A204.1 (cell line): Measurements from ENCODE around the gene VPS50.
A peak's percentile ranks its signal among the peaks of the same experiment; 100 is the strongest.

ENCODE experiments used
- FAIRE-seq: peaks from 2 replicates; lab custom pipeline; 2012; peaks lifted over from hg19 to GRCh38; lab: Jason Lieb, UNC

Gene VPS50, protein sequence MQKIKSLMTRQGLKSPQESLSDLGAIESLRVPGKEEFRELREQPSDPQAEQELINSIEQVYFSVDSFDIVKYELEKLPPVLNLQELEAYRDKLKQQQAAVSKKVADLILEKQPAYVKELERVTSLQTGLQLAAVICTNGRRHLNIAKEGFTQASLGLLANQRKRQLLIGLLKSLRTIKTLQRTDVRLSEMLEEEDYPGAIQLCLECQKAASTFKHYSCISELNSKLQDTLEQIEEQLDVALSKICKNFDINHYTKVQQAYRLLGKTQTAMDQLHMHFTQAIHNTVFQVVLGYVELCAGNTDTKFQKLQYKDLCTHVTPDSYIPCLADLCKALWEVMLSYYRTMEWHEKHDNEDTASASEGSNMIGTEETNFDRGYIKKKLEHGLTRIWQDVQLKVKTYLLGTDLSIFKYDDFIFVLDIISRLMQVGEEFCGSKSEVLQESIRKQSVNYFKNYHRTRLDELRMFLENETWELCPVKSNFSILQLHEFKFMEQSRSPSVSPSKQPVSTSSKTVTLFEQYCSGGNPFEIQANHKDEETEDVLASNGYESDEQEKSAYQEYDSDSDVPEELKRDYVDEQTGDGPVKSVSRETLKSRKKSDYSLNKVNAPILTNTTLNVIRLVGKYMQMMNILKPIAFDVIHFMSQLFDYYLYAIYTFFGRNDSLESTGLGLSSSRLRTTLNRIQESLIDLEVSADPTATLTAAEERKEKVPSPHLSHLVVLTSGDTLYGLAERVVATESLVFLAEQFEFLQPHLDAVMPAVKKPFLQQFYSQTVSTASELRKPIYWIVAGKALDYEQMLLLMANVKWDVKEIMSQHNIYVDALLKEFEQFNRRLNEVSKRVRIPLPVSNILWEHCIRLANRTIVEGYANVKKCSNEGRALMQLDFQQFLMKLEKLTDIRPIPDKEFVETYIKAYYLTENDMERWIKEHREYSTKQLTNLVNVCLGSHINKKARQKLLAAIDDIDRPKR

DNA sequence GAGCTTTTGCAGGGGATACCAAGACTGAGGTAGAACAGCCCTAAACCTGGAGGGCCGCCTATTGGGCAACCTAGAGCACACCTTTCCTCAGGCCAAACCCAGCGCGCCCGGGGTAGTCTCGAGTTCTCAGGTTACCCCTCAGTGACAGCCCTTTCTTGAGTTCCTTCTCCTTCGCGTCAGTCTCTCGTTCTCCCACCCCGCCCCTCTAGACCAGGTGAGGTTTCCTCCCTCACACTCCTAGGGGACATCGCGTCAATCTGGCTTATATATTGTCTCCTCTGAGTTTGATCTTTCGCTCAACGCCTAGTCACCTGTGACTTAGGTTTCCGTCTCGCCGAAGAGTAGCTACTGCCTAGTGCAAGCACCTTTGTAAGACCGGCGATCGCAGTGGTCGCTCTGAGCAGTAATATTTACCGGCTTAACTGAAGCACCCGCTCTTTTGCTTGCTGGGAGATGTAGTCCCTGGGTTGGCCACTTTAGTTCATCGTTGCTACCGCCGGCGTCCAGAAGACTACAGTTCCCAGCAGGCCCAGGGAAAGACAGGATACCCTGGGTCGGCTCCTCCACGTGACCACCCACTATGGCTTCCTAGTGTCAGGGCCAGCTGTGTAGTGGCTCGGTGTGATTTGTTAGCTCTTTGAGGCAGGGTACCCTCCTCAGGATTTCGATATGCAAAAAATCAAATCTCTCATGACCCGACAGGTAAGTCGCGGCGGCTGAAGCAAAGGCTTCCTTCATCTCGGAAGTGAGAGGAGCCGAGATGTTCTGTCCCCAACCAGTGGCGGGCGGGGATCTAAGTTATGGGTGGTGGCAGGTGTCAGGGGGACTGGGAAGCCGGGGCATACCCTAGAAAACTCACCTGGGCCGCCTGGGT is at the start of gene VPS50:
Gene VPS50, plus strand, starts transcription at position 568 of the 874 bp plus-strand sequence. Its CDS starts 102 bp downstream, at position 670.
- FAIRE-seq = peak; percentile 96

DNA sequence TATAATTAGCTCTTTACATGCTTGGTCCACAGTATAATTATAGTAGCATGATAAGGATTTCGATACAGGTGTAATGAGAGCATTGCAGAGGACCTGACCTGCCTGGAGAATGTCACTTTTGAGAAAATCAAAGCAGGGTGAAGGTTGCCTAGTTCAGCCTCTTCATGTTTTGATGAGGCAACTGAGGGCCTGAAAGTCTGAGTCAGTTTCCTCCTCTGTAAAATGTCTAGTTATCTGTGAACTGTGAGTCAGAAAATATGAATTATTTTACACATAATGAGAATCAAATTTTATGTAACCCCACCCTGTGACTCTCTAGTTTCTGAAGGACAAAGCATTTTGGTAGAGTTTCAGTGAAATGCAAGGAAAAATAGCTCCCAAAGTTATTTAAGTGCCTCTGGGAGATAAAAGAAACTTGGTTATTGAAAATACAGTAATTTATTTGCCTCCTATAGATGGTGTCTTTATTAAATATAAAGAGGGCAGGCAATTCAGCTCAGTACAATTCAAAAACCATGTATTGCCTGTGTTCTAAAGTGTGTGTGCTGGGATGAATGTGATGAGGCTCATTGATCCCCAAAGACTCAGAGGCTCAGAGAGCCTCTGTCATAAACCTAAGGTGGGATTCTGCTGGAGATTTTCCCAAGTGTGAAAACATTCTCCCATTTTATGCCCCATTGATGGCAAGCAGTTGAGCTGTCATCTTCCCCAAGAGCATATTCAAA is 46.7 kb upstream of the VPS50 start:
- FAIRE-seq = no peak

DNA sequence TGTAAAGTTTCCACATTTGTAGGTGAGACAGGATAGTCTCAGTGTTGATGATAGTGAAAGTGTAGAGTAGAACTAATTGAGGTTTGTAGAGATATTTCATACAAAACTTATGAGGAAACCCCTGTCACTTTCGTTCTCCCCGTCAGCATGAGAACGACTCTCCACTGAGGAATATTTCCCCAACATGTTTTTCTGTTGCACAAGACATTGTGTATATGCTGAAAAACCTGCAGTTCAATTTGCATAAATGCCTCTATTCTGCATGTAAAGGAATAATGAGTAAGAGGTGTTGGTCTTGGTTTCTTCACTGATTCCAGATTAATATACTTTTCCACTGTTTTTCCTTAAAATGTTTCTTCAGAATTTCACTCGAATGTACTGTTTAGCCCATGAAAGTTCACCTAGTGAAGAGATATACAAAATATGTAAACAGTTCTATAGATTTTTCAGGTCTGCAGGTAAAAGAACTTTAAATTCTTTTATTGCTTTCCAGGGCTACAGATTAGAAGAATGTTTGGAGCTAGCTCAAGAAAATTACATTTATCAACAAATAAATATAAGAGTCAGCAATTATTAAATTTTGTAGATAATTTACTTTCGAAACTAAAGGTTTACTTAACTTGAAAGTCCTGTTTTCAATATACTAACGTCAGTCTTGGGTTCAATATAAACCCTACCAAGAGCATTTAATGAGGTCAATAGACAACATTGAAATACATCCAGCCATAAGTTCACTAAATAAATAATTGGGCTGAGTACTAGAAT is 43.1 kb upstream of the VPS50 start:
- FAIRE-seq = no peak

DNA sequence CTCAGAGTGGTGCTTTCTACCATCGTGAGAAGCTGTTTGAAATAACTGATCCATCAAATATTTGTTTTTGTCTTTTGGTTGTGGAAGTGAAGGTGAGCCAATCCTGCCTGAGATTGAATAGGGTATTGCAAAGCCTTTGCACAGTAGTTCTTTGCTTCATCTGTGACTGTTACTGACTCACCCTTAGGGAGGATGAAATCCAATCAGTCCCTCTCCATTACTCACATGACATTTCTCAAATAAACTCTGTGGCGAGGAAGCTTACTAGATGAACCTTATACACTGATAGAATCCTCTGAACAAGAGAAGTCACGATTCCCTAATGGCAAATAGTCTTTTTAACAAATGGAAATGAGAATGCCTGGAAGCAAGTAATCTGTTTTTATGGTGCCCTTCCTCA is 37.8 kb upstream of the VPS50 start:
- no peak for FAIRE-seq

DNA sequence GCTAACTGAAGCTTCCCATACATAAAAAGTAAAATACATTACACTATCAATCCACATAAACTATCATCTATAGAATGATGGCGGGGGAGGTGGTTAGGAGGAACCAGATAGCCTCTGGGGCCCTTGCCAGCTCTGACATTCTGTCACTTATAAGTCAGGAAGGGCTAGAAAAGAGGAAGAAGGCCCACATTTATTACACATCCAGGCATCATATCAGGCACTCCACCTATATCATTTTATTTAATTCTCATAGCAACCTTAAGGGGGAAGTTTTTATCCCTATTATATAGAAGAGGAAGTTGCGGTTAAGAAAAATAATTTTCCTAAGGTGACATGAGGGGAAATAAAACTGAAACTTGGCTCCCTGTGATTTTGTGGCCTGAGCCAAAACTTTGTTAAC is 35.8 kb upstream of the VPS50 start:
- FAIRE-seq = no peak

DNA sequence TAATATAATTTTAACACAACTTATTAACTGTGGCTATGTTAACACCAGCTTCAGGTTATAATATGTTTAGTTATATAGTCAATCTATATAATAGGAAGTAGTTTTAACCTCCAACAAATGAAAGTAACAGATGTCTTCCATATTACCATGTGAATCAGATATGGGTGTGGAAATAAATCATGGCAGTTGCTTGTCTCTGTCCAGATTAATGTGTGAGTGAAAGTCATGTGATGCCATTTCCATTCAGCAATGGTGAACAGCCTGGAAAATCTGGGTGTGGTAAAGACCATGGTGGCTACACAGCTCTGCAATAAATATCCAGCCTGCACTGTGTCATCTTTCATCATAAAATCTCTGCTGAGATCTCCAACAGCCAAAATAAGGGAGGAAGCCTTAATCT is 33.7 kb upstream of the VPS50 start:
- no peak for FAIRE-seq

DNA sequence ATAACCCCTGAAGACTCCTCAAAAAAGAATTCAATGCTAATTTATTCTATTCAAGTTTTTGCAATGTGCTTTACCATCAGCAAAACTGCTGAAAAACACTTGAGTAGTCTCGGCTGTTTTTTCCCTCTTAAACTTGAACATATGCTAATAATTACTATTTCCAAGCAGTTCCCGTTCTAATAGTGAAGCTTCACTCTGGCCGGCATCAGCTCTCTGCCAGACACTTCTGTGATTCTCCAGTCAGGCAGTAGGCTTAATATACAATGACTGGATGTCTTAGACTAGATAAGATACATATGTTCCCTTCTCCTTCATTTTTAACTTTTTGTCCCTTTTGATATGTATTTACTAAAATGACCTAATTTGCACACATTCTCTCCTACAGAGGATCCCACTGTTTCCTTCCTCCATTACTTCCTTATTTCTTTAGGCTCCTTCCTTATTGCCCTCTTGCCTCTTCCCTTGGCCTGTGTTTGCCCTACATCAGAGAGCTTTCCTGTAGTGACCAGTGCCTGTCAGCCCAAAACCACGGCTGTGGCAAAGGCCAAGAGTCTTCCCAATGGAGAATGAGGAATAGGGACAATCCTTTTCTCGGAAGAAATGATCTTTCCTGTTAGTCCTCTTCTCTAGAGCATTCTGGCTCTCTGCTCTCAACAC is 29.4 kb upstream of the VPS50 start:
- FAIRE-seq = no peak

DNA sequence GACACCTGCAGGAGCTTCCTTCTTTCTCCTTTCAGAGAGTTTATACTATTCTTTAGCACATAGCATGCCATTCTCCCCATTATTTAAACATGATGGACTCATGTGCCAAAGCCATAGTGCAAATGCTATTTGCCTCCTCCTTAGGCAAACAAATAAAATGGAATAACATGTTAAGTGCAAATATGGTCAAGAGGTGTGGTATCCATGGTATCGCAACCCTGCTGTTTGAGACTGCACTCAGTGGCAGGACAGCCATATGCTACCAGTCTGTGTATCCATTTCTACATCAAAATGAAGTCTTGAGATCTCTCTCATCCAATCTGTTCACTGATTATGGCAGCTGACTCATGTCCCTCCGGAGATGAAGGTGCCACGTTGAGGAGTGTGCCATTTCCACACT is 28.7 kb upstream of the VPS50 start:
- FAIRE-seq = no peak

DNA sequence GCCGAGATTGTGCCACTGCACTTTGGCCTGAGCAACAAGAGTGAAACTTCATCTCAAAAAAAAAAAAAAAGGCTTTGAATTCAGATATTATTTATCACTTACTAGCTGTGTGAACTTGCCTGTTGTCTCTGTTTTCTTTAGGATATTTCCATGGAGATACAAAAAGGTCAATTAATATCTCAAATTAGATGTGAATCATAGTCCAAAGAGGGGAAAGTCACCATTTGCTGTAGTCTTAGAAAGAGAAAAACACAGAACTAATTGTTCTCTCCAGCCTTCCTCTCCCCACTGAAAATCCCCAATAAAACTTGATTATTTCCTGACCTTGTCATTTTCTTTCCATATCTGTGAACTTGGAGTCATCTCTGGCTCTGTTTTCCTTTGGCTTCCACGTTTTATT is 27.1 kb upstream of the VPS50 start:
- FAIRE-seq = no peak

DNA sequence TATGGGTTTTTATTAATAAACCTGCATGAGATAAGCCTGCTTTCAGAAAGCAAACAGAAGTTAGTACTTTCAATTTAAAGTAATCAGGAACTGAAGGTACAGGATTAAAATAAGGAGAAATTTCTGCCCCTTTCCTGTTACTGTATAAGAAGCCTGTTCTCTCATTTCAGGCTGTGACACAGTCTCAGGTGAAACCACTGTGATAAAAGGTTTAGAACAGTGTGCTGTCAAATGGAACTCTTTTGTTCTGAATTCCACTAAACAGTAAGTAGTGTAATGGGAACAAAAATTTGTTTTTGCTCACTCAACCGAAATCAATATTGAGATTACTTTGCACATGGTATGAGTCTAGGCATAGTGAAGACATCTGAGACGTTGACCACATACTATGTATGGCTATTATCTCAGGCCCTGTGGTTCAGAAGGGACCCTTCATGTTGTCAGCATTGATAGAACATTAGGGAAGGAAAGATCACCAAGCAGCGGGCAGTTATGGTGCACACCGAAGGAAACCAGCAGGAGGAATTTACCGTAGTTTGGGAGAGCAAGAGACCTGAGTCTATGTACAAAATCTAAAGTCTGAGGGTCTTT is 20.8 kb upstream of the VPS50 start:
- no peak for FAIRE-seq

DNA sequence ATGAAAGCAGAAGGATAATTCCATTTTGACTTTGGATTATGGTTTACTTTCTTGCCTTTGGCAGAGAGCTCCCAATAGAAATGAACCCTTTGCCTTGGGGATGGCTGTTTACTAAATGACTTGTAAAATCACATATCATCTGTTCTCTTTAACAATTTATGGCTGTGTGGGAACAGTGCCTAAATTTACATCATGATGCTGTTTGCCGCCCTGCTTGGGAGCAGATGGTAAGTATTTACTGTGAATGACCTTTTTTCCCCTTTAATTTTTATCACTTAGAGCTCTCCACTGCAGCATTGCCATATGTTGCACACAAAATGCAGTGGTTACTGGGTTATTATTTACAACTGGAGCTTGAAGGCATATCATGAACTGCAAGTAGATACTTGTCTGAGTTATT is 19.3 kb upstream of the VPS50 start:
- FAIRE-seq = no peak

DNA sequence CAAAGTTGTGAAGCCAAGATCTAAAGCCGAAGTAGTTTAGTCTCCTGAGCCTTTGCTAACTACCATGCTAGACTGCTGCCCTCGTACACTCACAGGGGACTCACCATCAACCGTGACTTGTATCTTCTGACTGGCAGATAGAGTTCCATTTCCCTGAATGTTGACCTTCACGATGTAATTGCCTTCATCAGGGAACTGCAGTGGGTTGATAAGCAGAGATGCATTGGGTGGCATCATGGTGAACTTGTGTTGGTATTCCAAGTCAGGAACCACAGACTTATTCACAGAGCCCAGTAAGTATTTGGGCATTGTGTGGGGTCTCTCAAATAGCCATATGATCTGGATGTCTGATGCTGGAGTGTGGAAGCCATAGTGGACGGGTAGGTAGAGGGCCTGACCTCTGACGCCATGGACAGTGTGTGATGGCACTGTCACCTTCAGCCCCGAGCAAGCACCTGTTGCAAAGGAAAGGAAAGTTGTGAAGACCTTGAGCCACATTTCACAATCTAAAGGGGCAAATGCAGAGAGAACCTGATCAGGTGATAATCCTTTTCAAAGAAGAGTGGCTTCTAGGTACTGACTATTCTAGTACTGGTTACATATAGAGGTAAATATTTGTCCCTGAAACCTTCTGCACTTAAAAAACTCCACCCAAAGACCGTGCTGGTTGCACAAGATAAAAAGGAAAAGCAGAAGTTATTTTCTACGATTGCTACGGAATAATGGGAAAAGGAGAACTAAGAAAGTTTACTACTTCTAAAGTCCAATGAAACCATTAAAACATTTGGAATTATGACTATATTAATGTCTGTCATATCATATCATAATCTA is 13.0 kb upstream of the VPS50 start:
- FAIRE-seq = no peak

DNA sequence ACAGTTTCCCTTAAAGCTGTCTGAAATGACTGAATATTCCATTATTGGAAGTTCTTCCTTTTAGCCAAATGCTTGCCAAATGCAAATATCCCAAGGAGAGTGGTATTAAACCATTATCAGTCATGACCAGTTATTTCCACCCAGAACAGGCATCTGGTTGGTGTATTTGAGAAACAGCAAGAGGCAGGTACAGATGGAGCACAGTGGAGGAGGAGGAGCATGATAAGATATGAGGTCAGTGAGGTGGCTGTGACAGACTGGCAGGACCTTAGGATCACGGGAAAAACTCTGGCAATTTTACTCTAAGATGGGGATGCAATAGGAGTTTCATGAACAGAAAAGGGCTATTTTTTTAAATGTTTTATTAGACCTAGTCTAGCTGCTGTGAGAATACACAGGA is 12.3 kb upstream of the VPS50 start:
- no peak for FAIRE-seq

DNA sequence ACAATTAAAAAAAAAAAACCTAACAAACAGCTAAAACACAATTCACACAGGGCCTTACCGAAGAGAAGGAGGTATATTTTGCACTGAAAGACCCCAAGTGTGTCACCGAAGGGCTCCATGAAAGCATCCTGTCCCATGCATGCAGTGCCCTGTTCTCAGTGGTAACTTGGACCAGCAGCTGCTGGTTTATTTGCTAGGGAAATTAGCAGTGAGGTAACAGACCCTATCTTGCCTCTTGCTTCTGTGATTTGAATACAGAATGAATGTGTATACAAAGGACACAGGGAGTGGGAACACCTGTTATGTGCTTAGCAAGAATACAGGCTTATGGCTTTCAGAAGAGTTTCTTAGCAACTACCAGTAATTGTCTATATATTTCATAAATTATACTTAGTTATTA is 5.9 kb upstream of the VPS50 start, which contains the start of gene HEPACAM2:
Gene HEPACAM2, minus strand, starts transcription at position 160 of the 400 bp plus-strand sequence.
- FAIRE-seq = no peak

DNA sequence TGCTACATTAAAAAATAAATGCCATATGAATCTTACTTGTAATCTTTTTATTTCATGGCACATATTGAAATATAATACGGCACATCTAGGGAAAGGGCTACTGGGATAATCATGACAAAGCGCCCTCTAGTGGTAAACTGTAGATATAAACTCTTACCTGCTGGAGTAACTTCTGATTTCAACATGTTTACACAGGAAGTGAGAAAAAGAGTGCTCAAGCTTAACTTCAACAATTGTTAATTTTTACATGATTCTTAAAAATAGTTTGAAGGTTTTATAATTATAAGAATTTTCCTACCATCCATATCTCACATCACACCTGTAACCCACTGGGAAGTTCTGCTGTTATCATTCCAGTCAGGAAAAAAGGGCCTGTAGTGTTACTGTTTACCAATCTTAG is 3.9 kb upstream of the VPS50 start:
- peak; percentile 98 for FAIRE-seq

DNA sequence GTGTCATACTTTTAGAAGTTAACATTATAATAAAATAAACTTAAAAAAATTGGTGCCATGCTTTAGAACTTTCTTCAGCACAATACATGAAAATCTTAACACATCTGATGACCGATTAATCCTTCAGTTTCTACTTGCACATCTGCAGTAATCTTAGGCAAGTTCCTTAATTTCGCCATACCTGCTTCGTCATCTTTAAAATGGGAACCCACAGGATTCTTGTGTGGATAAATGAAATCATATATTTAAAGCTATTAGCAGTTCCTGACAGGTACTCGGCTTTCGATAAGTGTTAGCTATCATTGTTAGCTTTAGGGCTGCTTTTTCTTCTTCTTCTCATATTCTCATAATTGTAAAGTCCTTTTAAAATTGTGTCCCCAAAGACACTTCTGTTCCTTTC is 907 bp upstream of the VPS50 start:
- FAIRE-seq = no peak

DNA sequence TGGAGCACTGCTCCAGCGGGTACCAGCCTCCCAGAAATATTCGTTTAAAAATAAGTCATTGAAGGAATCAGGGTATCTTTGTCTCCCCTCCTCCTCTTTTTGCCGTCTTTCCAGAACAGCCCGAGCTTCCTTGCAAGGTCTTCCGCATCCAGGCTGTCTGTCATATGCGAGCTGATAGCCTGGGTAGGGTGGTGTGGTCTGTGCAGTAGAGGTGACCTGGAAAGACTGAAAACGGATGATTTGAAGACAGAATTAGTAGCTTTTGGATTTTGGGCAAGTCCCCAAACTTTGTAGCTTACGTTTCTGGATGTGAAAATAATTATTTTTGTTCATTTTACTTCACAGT is 480 bp downstream of the VPS50 start:
- no peak for FAIRE-seq

DNA sequence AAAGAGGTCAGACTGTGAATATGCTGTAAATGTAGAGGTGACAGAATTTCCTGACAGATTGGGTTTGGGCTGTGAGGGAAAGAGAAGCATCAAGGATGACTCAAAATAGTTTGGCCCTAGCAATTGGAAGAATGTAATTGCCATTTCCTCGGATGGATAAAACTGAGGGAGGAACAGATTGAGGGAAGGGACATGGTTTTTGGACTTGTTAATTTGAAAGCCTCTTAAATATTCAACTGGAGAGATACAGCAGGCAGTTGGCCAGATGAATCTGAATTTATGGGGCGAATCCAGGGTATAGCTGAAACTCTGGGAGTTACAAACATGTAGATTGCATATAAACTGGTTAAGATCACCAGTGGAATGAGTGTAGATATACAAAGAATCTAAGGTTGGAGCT is 3.4 kb downstream of the VPS50 start:
- no peak for FAIRE-seq

DNA sequence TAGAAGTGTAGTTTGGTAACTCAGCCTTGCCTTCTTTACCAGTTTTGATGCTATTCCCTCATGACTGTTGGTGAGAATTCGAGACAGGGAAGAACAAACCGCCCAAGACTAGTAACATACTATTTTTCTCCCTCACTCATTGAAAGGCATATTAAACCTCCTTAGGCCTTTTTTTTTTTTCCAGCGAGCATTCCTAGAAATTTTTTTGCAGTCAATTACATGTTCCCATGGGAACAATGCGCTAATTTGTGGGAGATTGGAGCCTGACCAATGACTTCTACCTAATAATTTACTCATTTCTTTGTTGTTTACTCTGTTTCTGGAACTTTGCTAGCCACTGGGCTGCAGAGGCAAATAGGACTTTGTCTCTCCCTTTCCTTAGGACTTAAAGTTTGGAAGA is 6.0 kb downstream of the VPS50 start:
- no peak for FAIRE-seq
